Measurements from ENCODE around the gene FHIT.

FHIT gene

GRCh38 chr3:60835796-60836195, 415.5 kb downstream of the FHIT start:
- DNase-seq (ENCODE audit: low spot score) = no peak

GRCh38 chr3:60829058-60829457, 422.2 kb downstream of the FHIT start:
- DNase-seq (ENCODE audit: low spot score) = no peak

GRCh38 chr3:60827666-60828065, 423.6 kb downstream of the FHIT start:
- no peak for DNase-seq (ENCODE audit: low spot score)

GRCh38 chr3:60826511-60826910, 424.7 kb downstream of the FHIT start:
- no peak for DNase-seq (ENCODE audit: low spot score)

- no peak for DNase-seq (ENCODE audit: low spot score)
Measured at GRCh38 chr3:60812502-60812901, 438.8 kb downstream of the FHIT start.

- DNase-seq (ENCODE audit: low spot score) = no peak
Measured at GRCh38 chr3:60810881-60811280, 440.4 kb downstream of the FHIT start.

GRCh38 chr3:60809857-60810610, 441.2 kb downstream of the FHIT start:
- DNase-seq (ENCODE audit: low spot score) = no peak

- no peak for DNase-seq (ENCODE audit: low spot score)
Measured at GRCh38 chr3:60803216-60804173, 447.8 kb downstream of the FHIT start.

- DNase-seq (ENCODE audit: low spot score) = no peak
Measured at GRCh38 chr3:60801307-60801706, 449.9 kb downstream of the FHIT start.

- DNase-seq (ENCODE audit: low spot score) = no peak
Measured at GRCh38 chr3:60798456-60798855, 452.8 kb downstream of the FHIT start.

- no peak for DNase-seq (ENCODE audit: low spot score)
Measured at GRCh38 chr3:60792249-60792852, 458.9 kb downstream of the FHIT start.

GRCh38 chr3:60788185-60788584, 463.1 kb downstream of the FHIT start:
- DNase-seq (ENCODE audit: low spot score) = no peak

- DNase-seq (ENCODE audit: low spot score) = no peak
Measured at GRCh38 chr3:60781935-60782334, 469.3 kb downstream of the FHIT start.

- no peak for DNase-seq (ENCODE audit: low spot score)
Measured at GRCh38 chr3:60779637-60780036, 471.6 kb downstream of the FHIT start.

GRCh38 chr3:60775985-60776384, 475.3 kb downstream of the FHIT start:
- no peak for DNase-seq (ENCODE audit: low spot score)

- no peak for DNase-seq (ENCODE audit: low spot score)
Measured at GRCh38 chr3:60774617-60775016, 476.6 kb downstream of the FHIT start.

GRCh38 chr3:60772584-60772983, 478.7 kb downstream of the FHIT start:
- no peak for DNase-seq (ENCODE audit: low spot score)

- DNase-seq (ENCODE audit: low spot score) = no peak
Measured at GRCh38 chr3:60771766-60772165, 479.5 kb downstream of the FHIT start.

- DNase-seq (ENCODE audit: low spot score) = no peak
Measured at GRCh38 chr3:60770532-60770931, 480.7 kb downstream of the FHIT start.

- DNase-seq (ENCODE audit: low spot score) = no peak
Measured at GRCh38 chr3:60767536-60767935, 483.7 kb downstream of the FHIT start.

GRCh38 chr3:60765776-60766175, 485.5 kb downstream of the FHIT start:
- DNase-seq (ENCODE audit: low spot score) = no peak

GRCh38 chr3:60764870-60765269, 486.4 kb downstream of the FHIT start:
- no peak for DNase-seq (ENCODE audit: low spot score)

- no peak for DNase-seq (ENCODE audit: low spot score)
Measured at GRCh38 chr3:60760145-60760544, 491.1 kb downstream of the FHIT start.

Measured in germinal center (tissue), 1 donor.